Pons (tissue), 1 donor: ENCODE results near the gene SEPTIN8.

Experiments used
- DNase-seq: peaks from one replicate; pipeline ENCODE4 v3.0.0-alpha.2; 2016; ENCODE audit warnings: low spot score

SEPTIN8 gene

GRCh38 chr5:132782101-132782500 lies 5.1 kb upstream of the SEPTIN8 start:
- DNase-seq, result peak; percentile 82

- no peak for DNase-seq
Observed at GRCh38 chr5:132781029-132781428, 4.0 kb upstream of the SEPTIN8 start.

DNA sequence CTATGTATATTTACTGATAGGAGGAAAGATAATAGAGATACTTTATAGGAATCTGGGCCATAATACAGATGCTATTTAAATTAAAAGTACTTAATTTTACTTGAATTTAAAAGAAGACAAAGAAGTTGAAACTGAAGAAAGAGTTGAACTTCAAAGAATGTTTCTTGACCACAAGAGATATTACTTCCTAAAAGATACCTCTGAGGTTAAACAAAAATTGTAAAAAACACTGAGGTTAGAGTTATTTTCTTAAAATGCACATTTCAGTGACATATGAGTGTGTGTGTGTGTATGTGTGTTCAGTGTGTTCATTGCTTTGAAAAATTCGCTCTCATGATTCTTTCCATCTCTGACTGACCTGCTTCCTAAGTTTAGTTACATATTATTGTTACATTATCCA lies 3.5 kb upstream of the SEPTIN8 start:
- DNase-seq, result no peak

- peak; percentile 97 for DNase-seq
Observed at GRCh38 chr5:132779961-132780360, 2.9 kb upstream of the SEPTIN8 start.

- no peak for DNase-seq
Observed at GRCh38 chr5:132778856-132779255, 1.8 kb upstream of the SEPTIN8 start.

- no peak for DNase-seq
Observed at GRCh38 chr5:132778129-132778528, 1.1 kb upstream of the SEPTIN8 start.

DNA sequence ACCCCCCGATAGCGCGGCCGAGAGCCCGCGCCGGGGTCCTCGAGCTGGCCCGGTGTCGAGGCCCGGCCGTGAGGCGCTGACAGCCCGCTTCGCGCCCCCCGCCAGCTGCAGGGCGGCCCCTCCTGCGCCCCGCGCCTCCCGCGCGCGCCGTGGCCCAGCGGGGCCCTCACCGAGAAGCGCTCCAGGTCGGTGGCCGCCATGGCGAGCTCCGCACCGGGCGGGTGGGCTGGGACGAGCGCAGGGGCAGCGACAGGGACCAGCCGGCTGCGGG lies 166 bp downstream of the SEPTIN8 start:
- no peak for DNase-seq

DNA sequence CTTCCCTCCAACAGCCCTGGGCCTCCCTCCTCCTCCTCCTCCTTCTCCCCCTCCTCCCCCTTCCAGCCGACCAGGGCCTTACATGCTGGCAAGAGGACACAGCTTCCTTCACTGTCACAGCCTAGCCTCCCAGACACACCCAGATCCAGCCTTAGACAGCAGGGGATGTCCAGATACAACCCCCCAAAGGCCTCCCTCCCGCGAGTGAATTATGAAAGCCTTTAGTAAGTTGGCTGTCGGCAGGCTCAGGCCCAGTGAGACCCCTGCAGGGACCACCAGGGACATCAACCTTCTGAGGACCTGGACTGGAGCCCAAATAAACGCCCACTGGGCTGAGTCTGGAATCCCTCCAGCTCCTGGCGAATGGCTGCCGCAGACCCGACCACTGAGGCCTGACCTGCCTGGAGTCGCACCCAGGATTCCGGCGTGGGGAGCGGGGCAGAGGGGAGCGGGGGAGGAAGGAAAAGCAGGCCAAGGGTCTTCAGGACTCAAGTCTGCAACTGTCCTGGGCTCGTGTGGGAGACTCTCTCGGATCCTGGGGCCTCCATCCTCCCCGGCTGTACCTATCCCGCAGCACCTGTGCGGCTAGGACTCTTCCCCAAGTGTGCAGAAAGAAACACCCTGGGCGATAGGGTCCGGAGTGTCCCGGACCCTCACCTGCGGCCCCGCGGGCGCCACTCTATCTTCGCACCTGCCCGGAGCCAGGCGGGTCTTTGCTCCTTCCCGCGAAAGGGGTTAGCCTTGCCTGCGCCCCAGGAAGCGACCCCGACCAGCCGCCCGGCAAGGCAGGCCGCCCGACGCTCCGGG lies 705 bp downstream of the SEPTIN8 start:
- peak; percentile 91 for DNase-seq

DNA sequence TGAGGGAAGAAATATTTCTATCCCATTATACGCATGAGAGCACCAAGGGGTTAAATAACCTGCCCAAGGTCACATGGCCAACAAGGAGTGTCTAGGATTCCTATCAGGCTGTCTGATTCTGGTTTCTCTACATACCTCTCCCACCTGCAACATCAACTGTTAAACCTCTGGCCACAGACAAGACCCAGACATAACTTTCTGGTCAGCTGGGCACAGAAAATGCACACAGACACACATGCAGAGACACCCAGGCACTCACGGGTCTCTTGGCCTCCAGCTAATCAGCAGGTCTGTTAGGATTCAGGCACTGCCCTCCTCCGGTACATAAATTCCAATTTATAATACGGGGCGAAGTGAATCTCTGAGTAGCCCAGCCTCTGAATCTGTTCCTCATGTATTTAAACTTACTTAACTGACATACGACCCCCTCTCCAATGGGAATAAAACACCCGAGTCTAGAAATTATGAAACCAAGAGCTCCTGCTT lies 1.5 kb downstream of the SEPTIN8 start:
- peak; percentile 61 for DNase-seq

- DNase-seq, result peak; percentile 17
Observed at GRCh38 chr5:132774896-132775295, 2.1 kb downstream of the SEPTIN8 start.

DNA sequence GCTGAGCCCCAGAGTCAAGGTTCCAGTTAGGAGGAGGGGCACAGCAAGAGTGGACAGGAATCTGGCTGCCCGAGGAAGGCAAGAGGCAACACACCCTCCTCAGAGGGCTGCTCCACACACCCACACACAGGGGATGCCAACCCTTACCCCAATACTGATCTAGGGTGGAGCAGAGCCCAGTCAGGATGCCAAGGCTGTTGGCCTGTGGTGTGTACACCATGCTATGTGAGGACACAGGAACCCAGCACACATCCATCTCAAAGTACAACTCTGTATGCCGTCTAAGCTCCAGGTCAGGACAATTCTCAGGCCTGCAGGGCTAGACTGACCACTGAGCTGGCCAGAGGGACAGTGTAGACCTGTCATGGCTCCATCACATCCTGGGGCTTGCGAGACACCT lies 2.6 kb downstream of the SEPTIN8 start:
- DNase-seq, result peak; percentile 22

DNA sequence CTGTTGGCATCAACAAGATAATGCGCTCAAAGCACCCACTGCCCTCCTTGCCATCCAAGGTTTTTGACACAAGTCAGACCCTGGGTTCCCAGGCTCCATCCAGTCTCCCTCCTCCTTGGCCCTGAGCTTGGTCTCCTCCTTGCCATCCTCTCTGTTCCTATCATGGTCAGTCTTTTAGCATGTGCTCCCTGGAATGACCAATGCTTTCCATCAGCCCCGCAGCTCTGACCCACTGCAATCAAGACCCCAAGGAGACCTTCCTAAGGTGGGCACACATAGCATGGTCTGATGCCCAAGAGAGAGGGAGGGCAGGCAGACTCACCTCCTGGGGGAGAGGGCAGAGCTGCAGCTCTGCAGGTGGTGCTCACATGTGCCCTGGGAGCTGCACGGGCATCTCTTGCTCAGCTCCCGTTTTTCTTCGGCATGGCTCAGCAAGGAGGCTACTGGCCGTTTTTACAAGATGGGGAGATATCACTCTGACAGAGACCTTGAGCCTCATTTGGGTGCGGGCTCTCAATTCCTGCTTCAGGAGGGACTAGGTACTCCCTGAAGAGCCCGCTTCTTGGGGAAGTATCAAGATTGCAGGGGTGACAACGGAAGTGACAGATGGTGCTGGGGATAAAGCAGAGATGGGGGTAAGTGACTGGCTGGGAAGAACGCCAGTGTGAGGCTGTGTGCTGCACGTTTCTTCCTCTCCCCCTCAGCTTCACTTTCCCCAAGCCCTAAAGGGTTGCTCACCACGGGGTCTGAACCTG lies 3.3 kb downstream of the SEPTIN8 start:
- peak; percentile 38 for DNase-seq

DNA sequence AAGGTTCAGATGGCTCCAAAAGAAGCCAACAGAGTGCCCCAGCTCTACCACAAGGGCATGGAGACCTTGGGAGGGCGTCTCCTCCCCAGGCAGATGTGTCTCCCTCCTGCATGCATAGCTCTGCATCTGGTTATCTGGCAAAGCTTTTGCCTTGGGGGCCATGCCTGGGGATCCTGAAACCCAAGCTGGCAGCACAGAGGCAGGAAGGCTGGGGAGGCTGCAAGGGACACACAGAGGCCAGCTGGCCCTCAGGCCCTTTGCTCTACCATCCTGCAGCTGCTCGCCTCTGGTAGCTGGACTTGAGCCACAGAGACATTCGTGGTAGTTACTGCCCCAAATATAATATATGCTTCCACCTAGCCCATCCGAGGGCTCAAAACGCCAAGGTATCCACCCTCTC lies 3.9 kb downstream of the SEPTIN8 start:
- no peak for DNase-seq

DNA sequence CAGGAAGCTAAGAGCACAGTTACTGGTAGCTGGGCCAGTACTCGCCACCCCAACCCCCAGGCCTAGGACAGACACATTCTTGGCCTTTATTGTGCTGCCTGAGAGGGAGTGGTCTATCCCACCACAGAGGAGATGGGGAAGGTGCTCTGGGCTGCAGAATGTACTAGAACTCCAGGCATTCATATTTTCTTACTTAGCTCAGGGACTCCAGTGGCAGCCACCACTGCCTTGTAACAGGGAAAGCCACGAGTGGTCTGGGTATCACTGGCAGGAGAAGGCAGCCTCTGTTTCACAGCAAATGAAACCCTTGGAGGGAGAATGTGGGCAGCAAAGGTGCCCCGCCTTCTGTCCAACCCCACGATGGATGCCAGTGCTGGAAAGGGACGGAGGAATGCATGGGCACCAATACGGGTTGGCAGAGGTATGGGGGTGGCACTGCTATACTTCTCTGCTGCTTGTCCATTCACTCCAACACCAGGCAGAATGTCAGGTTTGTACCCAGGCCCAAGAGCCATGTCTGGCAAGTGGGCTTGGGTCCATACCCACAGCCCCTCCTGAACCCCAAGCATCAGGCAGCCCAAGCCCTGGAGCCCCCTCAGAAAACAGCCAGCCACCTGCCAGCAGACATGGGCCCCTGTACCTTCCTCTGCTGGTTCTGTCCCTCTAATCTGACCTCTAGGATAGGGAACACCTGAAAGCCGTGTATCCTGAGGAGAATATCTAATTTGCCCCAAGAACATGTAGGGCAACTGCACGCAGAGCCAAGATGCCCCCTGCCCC lies 4.6 kb downstream of the SEPTIN8 start:
- DNase-seq, result no peak

DNA sequence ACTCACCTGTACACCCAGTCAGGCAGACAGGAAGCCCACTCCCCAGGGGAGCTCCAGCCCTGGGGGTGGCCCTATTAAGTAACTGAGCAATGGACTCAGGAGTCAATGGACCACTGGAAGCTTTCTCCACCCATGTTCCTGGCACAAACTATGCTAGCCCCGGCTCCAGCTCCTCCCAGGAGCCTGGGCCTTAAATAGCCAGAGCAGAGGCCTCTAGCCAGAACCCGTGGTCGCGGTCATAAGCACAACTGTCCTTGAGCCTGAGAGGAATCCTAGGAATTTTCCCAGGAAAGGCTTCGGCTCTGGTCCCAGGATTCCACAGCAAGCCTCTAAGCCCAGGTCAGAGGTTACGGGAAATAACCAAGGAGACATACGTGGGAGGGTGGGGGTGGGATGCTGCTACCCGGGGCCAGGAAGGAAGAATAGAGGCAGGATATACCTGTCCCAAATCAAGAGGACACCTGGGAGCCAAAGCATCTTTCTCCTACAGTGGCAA lies 5.5 kb downstream of the SEPTIN8 start:
- DNase-seq, result no peak

GRCh38 chr5:132770476-132771159 lies 6.4 kb downstream of the SEPTIN8 start:
- DNase-seq, result no peak

GRCh38 chr5:132768485-132768868 lies 8.6 kb downstream of the SEPTIN8 start:
- DNase-seq, result no peak

- DNase-seq, result no peak
Observed at GRCh38 chr5:132767150-132767549, 9.9 kb downstream of the SEPTIN8 start.

DNA sequence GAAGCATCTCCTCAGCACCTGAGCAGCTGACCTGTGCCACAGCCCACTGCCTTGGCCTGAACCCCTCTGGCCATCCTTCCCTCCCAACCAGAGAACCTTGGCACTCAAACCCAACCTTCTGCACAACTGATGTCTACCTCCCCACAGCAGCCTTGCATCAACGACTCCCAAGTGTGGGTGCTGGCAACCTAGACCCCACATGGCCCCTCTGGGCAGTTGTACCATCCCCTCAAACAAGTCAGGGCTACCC lies 10.3 kb downstream of the SEPTIN8 start:
- no peak for DNase-seq

DNA sequence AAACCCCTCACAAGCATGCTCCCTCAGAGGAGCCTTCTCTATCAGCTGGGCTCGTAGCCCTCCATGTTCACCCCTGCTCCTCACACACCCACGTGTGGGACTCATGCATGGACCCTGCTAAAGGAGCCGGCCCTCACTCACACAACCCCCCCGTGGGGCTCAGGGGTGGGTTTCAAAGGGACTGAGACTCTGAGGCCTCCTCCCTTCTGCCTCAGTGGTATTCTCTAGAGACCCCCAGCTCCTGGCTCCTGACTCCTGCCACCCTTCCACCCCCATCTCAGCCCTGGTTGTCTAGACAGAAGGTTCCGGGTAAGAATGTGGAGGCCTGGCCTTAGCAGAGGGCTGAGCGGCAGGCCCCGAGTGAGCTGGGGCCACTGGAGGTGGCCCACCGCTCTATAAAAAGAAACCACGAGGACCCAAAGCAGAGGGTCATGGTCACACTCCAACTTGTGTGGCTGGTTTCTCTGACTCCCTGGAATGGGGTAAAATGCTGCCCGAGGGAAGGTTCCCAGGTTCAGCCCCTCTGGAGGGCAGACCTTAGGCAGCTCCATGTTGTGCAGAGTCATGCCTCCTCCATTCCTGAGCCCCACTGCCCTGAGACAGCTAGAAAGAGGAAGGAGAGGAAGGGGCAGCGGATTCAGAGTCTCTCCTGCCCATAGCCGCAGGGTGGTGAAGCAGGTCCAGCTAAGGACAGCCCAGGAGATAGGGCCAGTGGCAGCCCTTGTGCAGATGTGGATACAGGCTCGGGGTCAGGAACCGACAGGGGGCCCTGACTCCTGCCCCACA lies 10.8 kb downstream of the SEPTIN8 start:
- DNase-seq, result no peak

- DNase-seq, result no peak
Observed at GRCh38 chr5:132765311-132766019, 11.6 kb downstream of the SEPTIN8 start.
